Measurements from ENCODE around the gene CASZ1. TPM values are rescaled to one million over a fixed set of nuclear protein-coding genes. Genes with fewer than 3 reads are reported as not detected.

Gene CASZ1
- total RNA-seq, 1 experiment from 2014 or later: 39.0 TPM

- no peak for DNase-seq (ENCODE audit: low spot score)
These were observed 21.7 kb downstream of the CASZ1 start for GRCh38 chr1:10774615-10775310.

GRCh38 chr1:10773851-10774614 is 22.4 kb downstream of the CASZ1 start:
- no peak for DNase-seq (ENCODE audit: low spot score)

- DNase-seq (ENCODE audit: low spot score): no peak
These were observed 23.1 kb downstream of the CASZ1 start for GRCh38 chr1:10773376-10773775.

GRCh38 chr1:10772711-10773110 is 23.7 kb downstream of the CASZ1 start:
- DNase-seq (ENCODE audit: low spot score): no peak

GRCh38 chr1:10771789-10772188 is 24.7 kb downstream of the CASZ1 start:
- DNase-seq (ENCODE audit: low spot score): no peak

- DNase-seq (ENCODE audit: low spot score): no peak
These were observed 27.9 kb downstream of the CASZ1 start for GRCh38 chr1:10768552-10768951.

- no peak for DNase-seq (ENCODE audit: low spot score)
These were observed 29.2 kb downstream of the CASZ1 start for GRCh38 chr1:10767282-10767681.

GRCh38 chr1:10765734-10766478 is 30.5 kb downstream of the CASZ1 start:
- peak; percentile 42 for DNase-seq (ENCODE audit: low spot score)

- no peak for DNase-seq (ENCODE audit: low spot score)
These were observed 31.1 kb downstream of the CASZ1 start for GRCh38 chr1:10765304-10765703.

- DNase-seq (ENCODE audit: low spot score): no peak
These were observed 32.1 kb downstream of the CASZ1 start for GRCh38 chr1:10764296-10764798.

GRCh38 chr1:10762875-10763274 is 33.6 kb downstream of the CASZ1 start:
- DNase-seq (ENCODE audit: low spot score): no peak

- DNase-seq (ENCODE audit: low spot score): no peak
These were observed 34.3 kb downstream of the CASZ1 start for GRCh38 chr1:10762153-10762523.

GRCh38 chr1:10761503-10762152 is 34.8 kb downstream of the CASZ1 start:
- peak; percentile 87 for DNase-seq (ENCODE audit: low spot score)

- no peak for DNase-seq (ENCODE audit: low spot score)
These were observed 35.6 kb downstream of the CASZ1 start for GRCh38 chr1:10760566-10761502.

- DNase-seq (ENCODE audit: low spot score): peak; percentile 89
These were observed 36.8 kb downstream of the CASZ1 start for GRCh38 chr1:10759413-10760200.

GRCh38 chr1:10756842-10757241 is 39.6 kb downstream of the CASZ1 start:
- no peak for DNase-seq (ENCODE audit: low spot score)

GRCh38 chr1:10755970-10756521 is 40.4 kb downstream of the CASZ1 start:
- DNase-seq (ENCODE audit: low spot score): peak; percentile 68

GRCh38 chr1:10754568-10755329 is 41.7 kb downstream of the CASZ1 start:
- no peak for DNase-seq (ENCODE audit: low spot score)

- no peak for DNase-seq (ENCODE audit: low spot score)
These were observed 43.1 kb downstream of the CASZ1 start for GRCh38 chr1:10753299-10753698.
